ENCODE data around the gene BCL11A. TPM values are rescaled to one million over a fixed set of nuclear protein-coding genes. Genes with fewer than 3 reads are reported as not detected.

Gene BCL11A
- total RNA-seq, 1 experiment from 2014 or later = not detected

DNA sequence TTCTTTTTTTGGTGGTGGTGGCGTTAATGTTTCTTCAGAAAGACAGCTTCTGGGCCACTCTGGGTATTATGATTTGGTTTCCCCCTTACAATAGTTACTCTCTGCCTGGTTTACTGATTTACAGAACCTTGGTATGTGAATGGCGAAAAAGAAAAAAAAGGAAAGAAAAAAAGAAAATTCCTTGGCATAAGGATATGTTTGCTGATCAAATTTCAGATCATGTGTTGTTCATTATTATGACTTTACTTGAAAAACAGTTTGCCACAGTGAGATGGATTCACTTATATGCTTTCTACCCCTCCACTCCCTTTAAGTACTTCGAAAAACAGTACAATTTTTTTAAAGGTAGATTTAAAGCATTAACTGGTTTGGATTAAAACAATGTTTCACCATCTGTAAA is 21.0 kb downstream of the BCL11A start:
- no peak for DNase-seq (ENCODE audit: low read depth)
- in situ Hi-C loops (cut with HindIII; ENCODE audit: low pct_unique_long_range_greater_than_20kb, low sequenced_read_pairs) = no loop called here

DNA sequence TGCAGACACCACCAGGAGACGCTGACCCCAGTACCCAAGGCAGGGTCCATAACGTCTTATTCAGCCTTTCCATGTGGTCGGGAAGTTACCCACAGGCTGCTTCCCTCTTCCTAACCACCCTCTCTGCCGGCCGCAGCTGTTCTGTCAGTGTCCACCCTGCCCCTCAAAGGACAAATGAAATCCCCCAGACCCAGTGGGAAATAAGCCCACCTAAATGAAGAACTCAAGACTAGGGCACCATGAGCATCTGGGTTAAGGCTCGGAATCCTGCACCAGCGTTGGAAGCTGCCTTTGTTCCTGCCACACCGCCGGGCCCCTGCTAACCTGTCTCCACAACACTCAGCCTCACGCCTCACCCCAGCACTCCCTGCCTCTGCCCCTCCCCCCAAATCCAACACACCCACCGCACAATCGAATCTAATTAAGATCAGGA is 21.7 kb downstream of the BCL11A start:
- DNase-seq (ENCODE audit: low read depth) = no peak
- in situ Hi-C loops (cut with HindIII; ENCODE audit: low pct_unique_long_range_greater_than_20kb, low sequenced_read_pairs) = no loop called here

DNA sequence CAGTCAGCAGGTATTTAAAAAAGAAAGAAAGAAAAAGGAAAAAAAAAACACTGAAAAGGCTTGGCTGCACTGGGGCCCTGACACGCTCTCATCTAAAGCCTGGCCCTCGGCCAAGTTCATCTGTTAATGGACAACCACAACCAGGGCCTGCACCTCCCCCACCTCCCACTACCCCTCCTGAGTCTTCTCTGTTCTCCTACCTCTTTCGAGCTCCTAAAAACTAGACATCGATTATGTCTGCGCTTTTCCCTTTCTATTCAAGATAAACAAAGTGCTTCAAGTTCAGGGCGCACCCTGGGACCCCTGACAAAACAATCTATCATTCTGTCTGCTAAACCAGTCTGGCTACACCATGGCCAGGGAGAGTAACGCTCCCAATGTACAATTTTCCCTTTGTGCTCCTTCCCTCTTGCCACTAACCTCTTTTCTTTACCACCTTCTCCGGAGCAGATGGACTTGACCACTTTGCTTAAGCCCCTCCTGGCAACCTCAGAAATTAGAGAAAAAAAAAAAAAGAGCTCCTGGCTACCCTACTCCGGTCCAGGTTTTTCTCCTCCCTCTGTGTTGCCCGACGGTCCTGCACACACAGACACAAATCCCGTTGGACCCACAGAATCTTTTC is 22.7 kb downstream of the BCL11A start:
- in situ Hi-C loops (cut with HindIII; ENCODE audit: low pct_unique_long_range_greater_than_20kb, low sequenced_read_pairs) = no loop called here
- peak; percentile 50 for DNase-seq (ENCODE audit: low read depth)

DNA sequence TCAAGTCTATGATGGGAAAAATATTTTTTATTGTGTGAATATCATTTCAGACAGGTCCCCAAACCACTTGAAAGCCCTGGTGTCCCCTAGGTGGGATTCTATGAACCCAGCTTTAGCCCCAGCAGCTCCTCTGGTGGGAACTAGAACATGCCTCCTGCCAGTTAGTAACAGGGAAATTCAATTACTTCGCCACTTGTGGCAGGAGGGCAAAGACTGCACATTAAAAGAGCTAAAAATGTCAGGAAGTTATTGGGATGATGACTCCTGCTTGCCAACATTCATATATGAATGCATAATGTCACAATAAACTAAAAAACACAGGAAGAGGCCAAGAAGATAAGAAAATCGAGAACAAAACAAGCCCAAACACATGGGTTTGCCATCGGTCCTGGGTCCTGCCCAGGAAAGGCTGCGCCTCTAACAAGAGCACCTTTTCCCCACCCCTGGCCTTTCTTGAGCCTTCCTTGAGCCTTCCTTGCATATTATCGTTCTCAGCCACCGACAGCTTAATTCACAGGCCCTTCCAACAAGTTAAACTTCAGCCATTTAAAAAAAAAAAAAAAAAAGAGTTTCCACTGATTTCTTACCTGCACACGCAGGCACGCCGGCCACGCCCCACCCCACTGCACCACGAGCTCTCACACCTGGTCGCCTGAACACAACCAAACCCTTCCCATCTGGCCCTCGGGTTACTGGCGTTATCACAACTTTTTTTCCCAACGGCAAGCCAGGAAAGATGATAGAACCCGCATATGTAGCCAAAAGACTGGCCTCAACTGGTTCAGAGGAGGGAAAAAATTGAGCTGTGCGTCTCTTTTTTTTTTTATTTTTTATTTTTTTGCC is 23.4 kb downstream of the BCL11A start:
- no peak for DNase-seq (ENCODE audit: low read depth)
- in situ Hi-C loops (cut with HindIII; ENCODE audit: low pct_unique_long_range_greater_than_20kb, low sequenced_read_pairs) = no loop called here

DNA sequence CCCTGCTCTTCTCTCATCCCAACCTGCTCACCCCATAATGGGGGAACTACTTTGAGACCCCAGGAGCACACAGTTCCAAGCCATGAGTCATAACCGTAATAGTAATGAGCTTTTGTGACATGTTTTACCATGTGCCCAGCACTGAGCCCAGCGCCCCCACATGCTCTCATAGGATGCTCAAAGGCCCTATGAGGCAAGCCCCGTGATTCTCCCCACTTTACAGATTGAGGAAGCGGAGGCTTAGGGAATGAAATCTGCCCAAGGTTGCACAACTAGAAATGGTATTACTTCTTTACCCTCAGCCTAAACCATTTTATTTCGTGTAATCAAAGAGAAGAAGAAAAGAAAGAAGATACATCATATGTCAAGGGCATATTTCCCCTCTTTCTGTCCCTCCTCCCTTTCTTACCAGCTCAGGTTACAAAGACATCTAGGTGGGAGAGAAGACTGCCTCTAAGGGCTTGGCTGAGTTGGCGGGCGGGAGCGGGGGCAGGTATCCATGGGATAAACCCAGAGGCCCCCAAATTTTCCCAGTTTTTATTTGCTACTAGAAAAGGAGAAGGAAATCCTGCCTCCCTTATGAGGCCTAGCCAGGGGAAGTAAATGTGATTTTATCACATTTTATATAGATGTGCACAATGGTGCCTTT is 24.2 kb downstream of the BCL11A start:
- in situ Hi-C loops (cut with HindIII; ENCODE audit: low pct_unique_long_range_greater_than_20kb, low sequenced_read_pairs) = no loop called here
- no peak for DNase-seq (ENCODE audit: low read depth)

DNA sequence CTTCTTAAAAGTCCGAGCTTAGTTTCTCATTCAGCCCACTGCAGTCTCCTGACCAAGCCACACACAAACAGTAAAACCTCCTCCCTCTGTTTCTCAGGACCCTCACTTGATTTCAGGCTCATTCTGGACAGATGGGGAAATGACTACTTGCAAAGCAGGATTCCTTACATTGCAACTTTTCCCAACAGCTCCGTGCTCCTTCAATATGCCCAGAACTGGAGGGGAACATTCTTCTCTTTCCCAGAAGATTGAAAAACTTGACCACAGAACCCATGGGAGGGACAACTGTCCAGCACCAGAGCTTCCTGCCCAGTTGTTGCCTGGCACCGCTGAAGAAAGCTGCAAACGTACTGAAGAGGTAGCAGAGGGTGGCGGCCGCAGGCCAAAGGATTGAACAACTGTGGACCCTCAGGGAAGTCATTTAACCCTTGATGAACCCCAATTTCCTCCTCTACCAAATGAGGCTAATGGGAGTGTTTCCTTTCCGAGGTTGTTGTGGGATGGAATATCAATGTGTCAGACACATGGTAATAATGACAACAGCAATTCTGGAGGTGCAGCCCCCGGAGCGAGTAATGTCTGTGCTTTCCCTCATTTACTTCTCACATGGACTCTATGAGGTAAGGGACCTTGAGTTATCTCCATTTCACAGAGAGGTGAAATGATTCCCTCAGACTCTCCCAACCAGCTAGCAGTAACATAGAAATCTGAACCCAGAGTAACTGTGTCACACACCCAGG is 25.0 kb downstream of the BCL11A start:
- DNase-seq (ENCODE audit: low read depth) = no peak
- in situ Hi-C loops (cut with HindIII; ENCODE audit: low pct_unique_long_range_greater_than_20kb, low sequenced_read_pairs) = no loop called here

DNA sequence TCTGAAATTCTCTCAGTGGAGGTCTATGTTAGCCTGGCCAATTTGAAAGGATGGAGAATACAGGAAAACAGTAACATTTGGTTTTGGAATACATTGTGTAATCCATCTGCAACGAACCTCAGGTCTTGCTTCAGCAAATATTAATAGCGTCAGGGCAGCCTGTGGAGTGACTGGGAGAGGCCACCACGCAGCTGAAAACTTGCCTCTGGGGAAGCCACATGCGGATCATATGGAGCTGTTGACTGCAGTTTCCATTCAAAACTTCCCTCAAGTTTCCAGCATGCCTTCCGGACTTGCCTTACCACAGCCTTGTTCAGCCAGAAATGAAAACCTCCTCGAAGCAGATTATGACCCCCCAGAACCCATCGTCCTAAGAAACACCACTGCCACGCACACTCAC is 25.7 kb downstream of the BCL11A start:
- DNase-seq (ENCODE audit: low read depth) = no peak
- in situ Hi-C loops (cut with HindIII; ENCODE audit: low pct_unique_long_range_greater_than_20kb, low sequenced_read_pairs) = no loop called here

DNA sequence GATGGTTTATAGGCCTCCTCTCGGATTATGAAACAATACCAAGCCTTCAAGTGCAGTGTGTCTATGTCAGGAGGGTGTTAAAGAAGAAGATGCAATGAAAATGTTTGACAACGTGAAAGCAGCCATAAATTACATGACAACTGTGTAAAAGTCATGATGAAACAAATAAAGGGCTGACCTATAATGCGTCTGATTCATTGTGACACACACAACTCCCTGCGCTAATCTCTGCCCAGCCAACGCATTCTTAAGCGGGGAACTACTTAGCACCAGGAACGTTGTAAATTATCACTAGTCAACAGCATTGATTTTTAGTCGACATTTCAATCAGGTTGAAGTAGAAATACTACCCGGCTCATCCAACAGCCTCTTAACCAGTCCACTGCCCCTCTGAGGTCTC is 26.8 kb downstream of the BCL11A start:
- DNase-seq (ENCODE audit: low read depth) = no peak
- in situ Hi-C loops (cut with HindIII; ENCODE audit: low pct_unique_long_range_greater_than_20kb, low sequenced_read_pairs) = no loop called here

DNA sequence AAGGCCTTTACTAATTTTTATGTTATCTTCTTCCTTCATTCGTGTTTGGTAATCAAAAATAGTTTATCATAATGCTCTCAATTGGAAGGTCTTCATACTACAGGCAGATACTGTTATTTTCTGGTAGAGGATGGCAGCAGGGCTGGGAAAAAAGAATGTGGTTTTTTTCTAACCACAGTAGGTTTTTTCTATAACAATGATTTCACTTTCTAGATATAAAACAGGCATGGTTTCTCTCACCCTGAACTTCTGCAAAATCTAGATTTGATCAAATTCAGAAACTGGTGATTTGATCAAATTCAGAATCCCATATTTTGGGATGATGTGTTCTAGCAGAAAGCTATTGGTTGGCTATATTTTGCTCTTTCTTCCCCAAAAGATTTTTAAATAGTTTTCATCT is 27.6 kb downstream of the BCL11A start:
- in situ Hi-C loops (cut with HindIII; ENCODE audit: low pct_unique_long_range_greater_than_20kb, low sequenced_read_pairs) = no loop called here
- no peak for DNase-seq (ENCODE audit: low read depth)

DNA sequence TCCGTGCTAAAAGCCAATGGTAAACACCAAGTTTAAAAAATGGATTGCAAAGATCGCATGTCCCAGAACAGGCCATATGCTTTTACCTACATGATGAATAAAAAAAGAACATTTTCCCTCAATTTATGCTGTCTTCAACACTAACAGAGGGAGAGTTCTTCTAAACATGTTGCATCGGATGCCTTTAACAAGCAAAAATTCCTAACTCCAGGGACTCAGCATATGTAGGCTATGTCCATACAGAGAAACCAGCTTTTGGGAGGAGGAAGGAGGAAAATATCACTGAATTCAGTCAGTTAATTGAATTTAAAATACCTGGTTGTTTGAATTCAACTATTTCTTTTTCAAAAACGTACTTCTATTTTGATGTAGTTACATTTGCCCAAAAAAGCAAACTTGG is 28.6 kb downstream of the BCL11A start:
- in situ Hi-C loops (cut with HindIII; ENCODE audit: low pct_unique_long_range_greater_than_20kb, low sequenced_read_pairs) = no loop called here
- DNase-seq (ENCODE audit: low read depth) = no peak

DNA sequence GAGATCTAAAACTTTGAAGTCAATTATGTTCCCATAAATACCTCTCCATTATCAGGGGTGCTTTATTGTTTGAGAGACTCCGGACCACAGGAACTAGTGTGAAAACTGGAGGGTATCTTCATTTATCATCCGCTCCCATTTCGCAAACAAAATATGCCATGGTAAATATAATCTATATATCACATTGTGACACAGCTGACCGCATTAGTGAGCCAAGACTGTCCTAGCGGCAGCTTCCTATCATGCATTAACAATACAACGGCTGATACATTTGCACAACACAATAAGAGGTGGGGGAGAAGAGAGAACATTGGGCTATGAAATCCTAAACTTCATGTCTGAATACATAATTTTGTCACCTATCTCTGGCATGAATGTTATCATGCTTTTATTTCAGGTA is 29.5 kb downstream of the BCL11A start:
- DNase-seq (ENCODE audit: low read depth) = no peak
- in situ Hi-C loops (cut with HindIII; ENCODE audit: low pct_unique_long_range_greater_than_20kb, low sequenced_read_pairs) = no loop called here

DNA sequence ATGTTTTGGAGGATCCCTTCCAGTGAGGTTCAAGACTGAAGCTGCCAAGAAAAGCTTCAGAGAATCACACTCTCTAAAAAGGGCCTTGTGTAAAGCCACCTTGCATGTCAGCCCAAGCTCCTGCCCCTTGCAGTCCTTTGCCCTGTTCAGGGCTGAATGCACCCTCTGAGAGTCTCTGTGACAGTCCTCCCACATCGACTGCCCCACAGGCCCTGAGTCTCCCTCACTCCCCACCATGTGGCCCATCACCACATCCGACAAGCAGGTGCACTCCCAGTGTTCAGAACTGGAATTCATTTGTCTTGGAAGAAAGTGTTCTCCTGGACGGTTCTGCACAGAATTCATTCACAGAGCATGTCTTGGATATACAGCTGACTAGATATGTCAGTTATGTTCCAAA is 31.0 kb downstream of the BCL11A start:
- no peak for DNase-seq (ENCODE audit: low read depth)
- in situ Hi-C loops (cut with HindIII; ENCODE audit: low pct_unique_long_range_greater_than_20kb, low sequenced_read_pairs) = no loop called here

DNA sequence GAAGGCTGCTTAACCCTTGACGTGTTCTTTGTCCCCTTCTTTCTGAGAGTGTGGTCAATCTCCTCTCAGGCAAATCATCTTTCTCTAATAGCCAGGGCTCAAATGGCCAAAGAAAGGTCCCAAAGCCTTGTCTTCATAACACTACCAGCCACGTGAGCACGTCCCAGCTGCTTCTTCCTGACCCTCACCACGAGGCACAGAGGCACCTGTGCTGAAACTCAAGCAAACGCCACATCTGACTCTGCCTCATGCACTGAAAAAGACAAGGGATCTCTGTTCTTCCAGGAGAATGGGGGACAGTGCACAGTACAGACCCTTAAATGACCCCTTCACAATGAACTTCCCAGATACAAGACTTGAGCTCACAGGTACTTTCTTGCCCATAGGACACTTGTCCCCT is 31.8 kb downstream of the BCL11A start:
- DNase-seq (ENCODE audit: low read depth) = no peak
- in situ Hi-C loops (cut with HindIII; ENCODE audit: low pct_unique_long_range_greater_than_20kb, low sequenced_read_pairs) = no loop called here

DNA sequence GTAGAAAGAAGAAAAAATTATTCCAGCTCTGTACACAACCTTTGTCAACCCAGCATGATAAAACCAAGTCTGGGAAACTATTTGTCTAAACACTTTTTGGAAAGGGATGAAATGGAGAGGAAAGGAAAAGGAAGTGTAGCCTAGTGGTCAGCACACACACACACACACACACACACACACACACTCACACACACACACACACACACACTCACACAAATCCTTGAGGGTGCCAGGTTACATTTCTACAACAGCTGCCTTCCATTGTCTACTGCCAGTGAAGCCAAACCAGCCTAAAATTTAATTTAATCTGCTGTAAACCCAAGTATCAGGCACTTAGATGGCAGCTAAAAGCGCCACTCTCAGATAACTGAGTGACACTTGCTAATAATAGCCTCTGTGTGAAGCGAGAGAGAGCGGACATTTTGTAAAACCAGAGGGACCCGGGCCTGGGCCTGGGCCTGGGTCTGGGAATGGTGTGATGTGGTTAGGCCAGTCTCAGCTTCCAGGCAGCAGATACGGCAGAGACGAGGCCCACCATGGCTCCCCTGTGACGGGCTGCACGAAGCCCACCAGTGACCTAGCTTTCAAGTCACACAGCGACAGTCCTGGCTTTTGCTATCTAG is 32.4 kb downstream of the BCL11A start:
- no peak for DNase-seq (ENCODE audit: low read depth)
- in situ Hi-C loops (cut with HindIII; ENCODE audit: low pct_unique_long_range_greater_than_20kb, low sequenced_read_pairs) = no loop called here

DNA sequence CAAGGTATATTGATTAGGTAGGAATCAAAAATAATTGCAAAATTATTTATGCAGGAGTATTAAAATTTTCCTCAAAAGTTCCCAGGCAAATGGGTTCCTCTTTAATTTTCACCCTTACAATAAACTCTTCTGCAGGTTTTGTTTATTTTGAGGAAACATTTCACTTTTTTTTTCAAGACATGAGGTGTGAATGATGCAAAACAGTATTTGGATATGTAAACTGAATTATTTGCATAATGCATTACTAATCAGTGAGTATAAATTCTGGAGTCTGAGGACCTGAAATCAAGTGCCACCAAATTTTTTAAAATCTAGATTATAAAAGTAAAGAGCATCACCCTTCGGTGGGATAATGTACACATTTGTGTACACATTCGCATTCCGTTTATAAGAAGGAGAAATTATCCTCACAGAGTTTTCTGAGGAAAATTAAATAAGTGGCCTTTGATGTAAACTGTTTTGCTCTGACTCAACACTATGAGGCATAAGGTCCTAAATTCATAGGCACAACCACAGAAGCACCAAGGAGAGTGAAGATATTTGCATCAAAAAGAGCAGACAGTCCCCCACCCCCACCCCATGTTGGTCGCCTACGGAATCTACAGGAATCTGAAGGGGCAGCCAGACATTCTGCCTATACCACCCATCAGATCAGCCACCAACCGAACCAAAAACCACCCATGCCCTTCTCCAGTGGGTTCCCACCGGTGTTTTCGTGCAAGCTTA is 33.1 kb downstream of the BCL11A start:
- in situ Hi-C loops (cut with HindIII; ENCODE audit: low pct_unique_long_range_greater_than_20kb, low sequenced_read_pairs) = no loop called here
- no peak for DNase-seq (ENCODE audit: low read depth)

DNA sequence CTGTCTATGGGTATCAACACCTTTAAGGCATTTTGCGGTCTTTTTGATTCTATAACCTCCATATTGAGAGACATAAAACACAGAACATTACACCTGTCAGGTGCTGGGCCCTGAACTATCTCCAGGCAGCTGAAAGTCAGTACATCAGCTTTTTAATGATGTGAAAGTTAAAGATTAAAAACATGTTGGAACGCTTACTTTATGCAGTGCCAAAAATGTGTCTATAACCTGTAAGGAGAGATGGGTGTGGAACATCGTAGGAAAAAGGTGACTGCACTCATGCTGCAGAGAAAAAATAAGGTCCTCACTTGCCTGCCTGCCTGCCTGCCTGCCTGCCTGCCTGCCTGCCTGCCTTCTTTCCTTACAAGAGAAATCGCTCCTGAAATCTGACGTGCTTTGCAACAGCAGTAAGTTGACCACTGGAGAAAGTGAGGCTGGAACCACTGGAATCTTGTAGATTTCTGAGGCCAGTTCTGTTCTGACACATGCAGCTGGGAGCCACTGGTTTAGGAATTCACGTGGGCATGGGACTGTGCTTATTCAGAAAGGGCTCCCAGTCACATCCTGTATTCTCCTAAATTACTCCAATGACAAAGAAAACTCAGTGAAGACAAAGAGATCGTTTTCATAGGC is 34.1 kb downstream of the BCL11A start:
- DNase-seq (ENCODE audit: low read depth) = no peak
- in situ Hi-C loops (cut with HindIII; ENCODE audit: low pct_unique_long_range_greater_than_20kb, low sequenced_read_pairs) = no loop called here

DNA sequence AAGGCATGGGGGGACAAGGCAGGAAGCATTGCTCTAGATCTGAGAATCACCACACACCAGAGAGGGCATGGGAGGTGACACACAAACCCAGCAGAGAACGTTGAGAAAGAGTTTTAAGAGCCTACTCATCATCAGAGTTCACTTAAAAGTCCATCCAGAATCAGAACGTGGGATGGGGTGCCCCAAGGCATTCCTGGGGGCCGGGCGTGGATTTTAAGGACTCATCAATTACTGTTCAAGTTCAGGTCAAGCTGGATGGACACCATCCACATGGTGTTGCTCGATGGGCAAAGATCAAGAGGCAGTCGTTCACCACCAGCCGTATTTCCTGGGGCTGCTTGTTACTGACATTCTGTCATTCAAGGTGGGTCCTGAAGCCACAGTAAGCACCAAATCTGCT is 34.9 kb downstream of the BCL11A start:
- in situ Hi-C loops (cut with HindIII; ENCODE audit: low pct_unique_long_range_greater_than_20kb, low sequenced_read_pairs) = no loop called here
- no peak for DNase-seq (ENCODE audit: low read depth)

All from Caki2 (cell line).